ENCODE data around the gene SNTG2. TPM values are rescaled to one million over a fixed set of nuclear protein-coding genes. Genes with fewer than 3 reads are reported as not detected.
A peak's percentile ranks its signal among the peaks of the same experiment; 100 is the strongest.
"Not testable (repeated sequence)": the region's sequence is repeated elsewhere in the genome, so short reads cannot be mapped to it uniquely, and the experiment has no call there.

Gene SNTG2
- total RNA-seq, 2 donors from 2014 or later, result 4.1 to 11.9 TPM

GRCh38 chr2:1378456-1379150 is 428.0 kb downstream of the SNTG2 start:
- Histone ChIP-seq H3K4me3 (ENCODE audit: low read length) (no peak overlapping the region), H3K4me1 (ENCODE audit: control insufficient read depth, insufficient read depth, low read length) (no peaks in the 10 kb centered on the region), H3K9me3 (ENCODE audit: control insufficient read depth, low read length) (no peaks in the 10 kb centered on the region), H3K36me3 (ENCODE audit: control insufficient read depth, insufficient read depth, low read length) (no peaks in the 10 kb centered on the region), H3K27me3 (ENCODE audit: control insufficient read depth, insufficient read depth, low read length, poor library complexity, severe bottlenecking) (no peaks in the 10 kb centered on the region), H3K9ac (ENCODE audit: extremely low read depth, low read length, poor library complexity, severe bottlenecking) (no peak overlapping the region), H3K27ac (ENCODE audit: low read depth, low read length) (no peak overlapping the region)
- Mint-ChIP-seq H3K27ac (no peak overlapping the region), H3K27me3 (ENCODE audit: insufficient read depth) (peaks cover 11% of the 10 kb centered on the region), H3K4me1 (no peaks in the 10 kb centered on the region), H3K4me3 (no peak overlapping the region), H3K9me3 (peaks cover 4% of the 10 kb centered on the region), H3K36me3 (ENCODE audit: low read depth) (no peaks in the 10 kb centered on the region)
- no peak for TF ChIP-seq CTCF (conservative IDR thresholded peaks at IDR 0.05)
- DNase-seq, result no peak
- WGBS, 2 experiments (ENCODE audit: insufficient coverage in 1 of 2, insufficient read length in 1 of 2), result 88 to 95% methylated on average over 11 to 17 of the region's 17 CpGs

- no peak for TF ChIP-seq CTCF (conservative IDR thresholded peaks at IDR 0.05)
- WGBS, 2 experiments (ENCODE audit: insufficient coverage in 1 of 2, insufficient read length in 1 of 2), result 67 to 75% methylated on average over 3 of the region's 3 CpGs
- peaks cover 12% of the 10 kb centered on the region for H3K9me3 Mint-ChIP-seq
- no peak overlapping the region for H3K27ac Mint-ChIP-seq
- Histone ChIP-seq H3K4me1 (ENCODE audit: control insufficient read depth, insufficient read depth, low read length) (no peaks in the 10 kb centered on the region), H3K27me3 (ENCODE audit: control insufficient read depth, insufficient read depth, low read length, poor library complexity, severe bottlenecking) (no peaks in the 10 kb centered on the region), H3K27ac (ENCODE audit: low read depth, low read length) (no peak overlapping the region), H3K36me3 (ENCODE audit: control insufficient read depth, insufficient read depth, low read length) (no peaks in the 10 kb centered on the region), H3K9ac (ENCODE audit: extremely low read depth, low read length, poor library complexity, severe bottlenecking) (no peak overlapping the region), H3K4me3 (ENCODE audit: low read length) (no peak overlapping the region), H3K9me3 (ENCODE audit: control insufficient read depth, low read length) (no peaks in the 10 kb centered on the region)
- H3K36me3 Mint-ChIP-seq (ENCODE audit: low read depth), result no peaks in the 10 kb centered on the region
- H3K4me3 Mint-ChIP-seq, result no peak overlapping the region
- no peak for DNase-seq
- no peaks in the 10 kb centered on the region for H3K4me1 Mint-ChIP-seq
- peaks cover 38% of the 10 kb centered on the region for H3K27me3 Mint-ChIP-seq (ENCODE audit: insufficient read depth)
Measured at GRCh38 chr2:1381644-1382043, 431.0 kb downstream of the SNTG2 start.

GRCh38 chr2:1387954-1388725 is 437.5 kb downstream of the SNTG2 start:
- H3K27ac Mint-ChIP-seq, result peak overlapping the region; percentile 94
- DNase-seq, result peak; percentile 78
- H3K27me3 ChIP-seq (ENCODE audit: control insufficient read depth, insufficient read depth, low read length, poor library complexity, severe bottlenecking); H3K4me1 ChIP-seq (ENCODE audit: control insufficient read depth, insufficient read depth, low read length); H3K36me3 ChIP-seq (ENCODE audit: control insufficient read depth, insufficient read depth, low read length); H3K9ac ChIP-seq (ENCODE audit: extremely low read depth, low read length, poor library complexity, severe bottlenecking); H3K36me3 Mint-ChIP-seq (ENCODE audit: low read depth); H3K9me3 ChIP-seq (ENCODE audit: control insufficient read depth, low read length); H3K27ac ChIP-seq (ENCODE audit: low read depth, low read length): not testable (repeated sequence)
- peaks cover 16% of the 10 kb centered on the region for H3K4me1 Mint-ChIP-seq
- peak overlapping the region; percentile 47 for H3K4me3 ChIP-seq (ENCODE audit: low read length)
- WGBS, 2 experiments (ENCODE audit: insufficient coverage in 1 of 2, insufficient read length in 1 of 2), result 19 to 25% methylated on average over 9 to 18 of the region's 18 CpGs
- H3K9me3 Mint-ChIP-seq, result peaks cover 36% of the 10 kb centered on the region
- peaks cover 66% of the 10 kb centered on the region for H3K27me3 Mint-ChIP-seq (ENCODE audit: insufficient read depth)
- peak overlapping the region; percentile 50 for H3K4me3 Mint-ChIP-seq

GRCh38 chr2:1390118-1390517 is 439.5 kb downstream of the SNTG2 start:
- not testable (repeated sequence) for H3K9ac ChIP-seq (ENCODE audit: extremely low read depth, low read length, poor library complexity, severe bottlenecking); H3K27ac ChIP-seq (ENCODE audit: low read depth, low read length); H3K36me3 ChIP-seq (ENCODE audit: control insufficient read depth, insufficient read depth, low read length); DNase-seq; H3K4me3 Mint-ChIP-seq; H3K36me3 Mint-ChIP-seq (ENCODE audit: low read depth); H3K27ac Mint-ChIP-seq; H3K27me3 ChIP-seq (ENCODE audit: control insufficient read depth, insufficient read depth, low read length, poor library complexity, severe bottlenecking); H3K4me3 ChIP-seq (ENCODE audit: low read length); H3K4me1 ChIP-seq (ENCODE audit: control insufficient read depth, insufficient read depth, low read length); H3K9me3 ChIP-seq (ENCODE audit: control insufficient read depth, low read length)
- WGBS, 2 experiments (ENCODE audit: insufficient coverage in 1 of 2, insufficient read length in 1 of 2), result 94 to 100% methylated on average over 4 to 6 of the region's 6 CpGs
- Mint-ChIP-seq H3K4me1 (peaks cover 16% of the 10 kb centered on the region), H3K9me3 (peaks cover 26% of the 10 kb centered on the region), H3K27me3 (ENCODE audit: insufficient read depth) (peaks cover 55% of the 10 kb centered on the region)

Data from endodermal cell (in vitro differentiated cells).